SK-N-SH treated with all-trans-retinoic acid at 6 μM for 48 hours (cell line): ENCODE data around the gene PERM1.

Experiments used
- ATAC-seq: fragments of 200-7000 bp; cut with Tn5 transposase; 3 replicates; pipeline ENCODE4 v1.9.1; 2020; ENCODE audit warnings: mild to moderate bottlenecking, moderate library complexity
- BACH2 ChIP-seq: fragments of 250-450 bp; sonication (Bioruptor Pico); IDR thresholded peaks from 2 replicates; pipeline ENCODE4 v1.9.0; 2021; ENCODE audit warnings: mild to moderate bottlenecking, borderline replicate concordance
- CSDC2 ChIP-seq: fragments of 250-450 bp; sonication (Bioruptor Pico); IDR thresholded peaks from 2 replicates; pipeline ENCODE4 v1.5.0; 2020; ENCODE audit warnings: mild to moderate bottlenecking, moderate library complexity
- CSRNP3 ChIP-seq: fragments of 250-450 bp; sonication (Bioruptor Pico); IDR thresholded peaks from 2 replicates; pipeline ENCODE4 v1.5.1; 2021; ENCODE audit warnings: mild to moderate bottlenecking, moderate library complexity
- ESRRG ChIP-seq: fragments of 250-450 bp; sonication (Bioruptor Pico); IDR thresholded peaks from 2 replicates; pipeline ENCODE4 v1.6.1; 2021; ENCODE audit warnings: mild to moderate bottlenecking
- GLIS3 ChIP-seq: fragments of 250-450 bp; sonication (Bioruptor Pico); IDR thresholded peaks from 2 replicates; pipeline ENCODE4 v1.5.0; 2020; ENCODE audit warnings: mild to moderate bottlenecking, moderate library complexity
- ISL1 ChIP-seq: fragments of 250-450 bp; sonication (Bioruptor Pico); IDR thresholded peaks from 2 replicates; pipeline ENCODE4 v2.1.2; 2022; ENCODE audit warnings: mild to moderate bottlenecking, moderate library complexity
- PPARA ChIP-seq: fragments of 250-450 bp; sonication (Bioruptor Pico); IDR thresholded peaks from 2 replicates; pipeline ENCODE4 v1.5.0; 2020; ENCODE audit warnings: mild to moderate bottlenecking, borderline replicate concordance
- RARB ChIP-seq: fragments of 250-450 bp; sonication (Bioruptor Pico); IDR thresholded peaks from 2 replicates; pipeline ENCODE4 v1.8.0; 2021; ENCODE audit warnings: mild to moderate bottlenecking, moderate library complexity
- SNAI2 ChIP-seq: fragments of 250-450 bp; sonication (Bioruptor Pico); IDR thresholded peaks from 2 replicates; pipeline ENCODE4 v1.5.0; 2020; ENCODE audit warnings: mild to moderate bottlenecking, moderate library complexity
- TCF4 ChIP-seq: fragments of 250-450 bp; sonication (Bioruptor Pico); IDR thresholded peaks from 2 replicates; pipeline ENCODE4 v1.8.0; 2021; ENCODE audit warnings: mild to moderate bottlenecking, moderate library complexity, borderline replicate concordance
- TOX ChIP-seq: fragments of 250-450 bp; sonication (Bioruptor Pico); IDR thresholded peaks from 2 replicates; pipeline ENCODE4 v1.8.0; 2021; ENCODE audit warnings: mild to moderate bottlenecking, moderate library complexity, borderline replicate concordance
- ZFP3 ChIP-seq: fragments of 250-450 bp; sonication (Bioruptor Pico); IDR thresholded peaks from 2 replicates; pipeline ENCODE4 v1.5.0; 2020; ENCODE audit warnings: mild to moderate bottlenecking, moderate library complexity
- ZFP30 ChIP-seq: fragments of 450-650 bp; formaldehyde crosslinking; IDR thresholded peaks from 2 replicates; pipeline ENCODE4 v1.5.0; 2022; ENCODE audit warnings: mild to moderate bottlenecking, moderate library complexity
- ZNF565 ChIP-seq: fragments of 450-650 bp; formaldehyde crosslinking; conservative IDR thresholded peaks from 2 replicates; pipeline ENCODE4 v1.5.0; 2020; ENCODE audit warnings: low read depth, mild to moderate bottlenecking, moderate library complexity
- ZNF70 ChIP-seq: fragments of 450-650 bp; formaldehyde crosslinking; IDR thresholded peaks from 2 replicates; pipeline ENCODE4 v1.5.0; 2020; ENCODE audit warnings: mild to moderate bottlenecking, moderate library complexity
- ZNF8 ChIP-seq: fragments of 450-650 bp; formaldehyde crosslinking; IDR thresholded peaks from 2 replicates; pipeline ENCODE4 v1.5.0; 2020; ENCODE audit warnings: mild to moderate bottlenecking, moderate library complexity
- TF ChIP-seq, protein P1 (sequence below): fragments of 250-450 bp; sonication (Bioruptor Pico); IDR thresholded peaks from 2 replicates; pipeline ENCODE4 v1.8.0; 2021; ENCODE audit warnings: low read depth, mild to moderate bottlenecking, moderate library complexity, borderline replicate concordance
- TF ChIP-seq, protein P2 (sequence below): fragments of 250-450 bp; sonication (Bioruptor Pico); IDR thresholded peaks from 2 replicates; pipeline ENCODE4 v1.8.0; 2020; ENCODE audit warnings: mild to moderate bottlenecking, moderate library complexity, borderline replicate concordance
- TF ChIP-seq, protein P3 (sequence below): fragments of 250-450 bp; sonication (Bioruptor Pico); IDR thresholded peaks from 2 replicates; pipeline ENCODE4 v1.5.0; 2020; ENCODE audit warnings: mild to moderate bottlenecking, moderate library complexity

The PERM1 gene

GRCh38 chr1:935751-936231 lies 46.1 kb downstream of the PERM1 start:
- TF ChIP-seq TCF4 (CRISPR knock-in tag) = no peak
- TF ChIP-seq CSDC2 (CRISPR knock-in tag) = no peak
- TF ChIP-seq BACH2 = no peak
- TF ChIP-seq PPARA (CRISPR knock-in tag) = no peak
- TF ChIP-seq GLIS3 = no peak
- TF ChIP-seq ESRRG (CRISPR knock-in tag) = no peak
- TF ChIP-seq, protein P1, sequence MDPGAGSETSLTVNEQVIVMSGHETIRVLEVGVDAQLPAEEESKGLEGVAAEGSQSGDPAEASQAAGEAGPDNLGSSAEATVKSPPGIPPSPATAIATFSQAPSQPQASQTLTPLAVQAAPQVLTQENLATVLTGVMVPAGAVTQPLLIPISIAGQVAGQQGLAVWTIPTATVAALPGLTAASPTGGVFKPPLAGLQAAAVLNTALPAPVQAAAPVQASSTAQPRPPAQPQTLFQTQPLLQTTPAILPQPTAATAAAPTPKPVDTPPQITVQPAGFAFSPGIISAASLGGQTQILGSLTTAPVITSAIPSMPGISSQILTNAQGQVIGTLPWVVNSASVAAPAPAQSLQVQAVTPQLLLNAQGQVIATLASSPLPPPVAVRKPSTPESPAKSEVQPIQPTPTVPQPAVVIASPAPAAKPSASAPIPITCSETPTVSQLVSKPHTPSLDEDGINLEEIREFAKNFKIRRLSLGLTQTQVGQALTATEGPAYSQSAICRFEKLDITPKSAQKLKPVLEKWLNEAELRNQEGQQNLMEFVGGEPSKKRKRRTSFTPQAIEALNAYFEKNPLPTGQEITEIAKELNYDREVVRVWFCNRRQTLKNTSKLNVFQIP (CRISPR knock-in tag) = no peak
- TF ChIP-seq ISL1 (CRISPR knock-in tag) = no peak
- TF ChIP-seq ZFP3 = no peak
- TF ChIP-seq TOX (CRISPR knock-in tag) = no peak
- TF ChIP-seq ZFP30 = no peak
- no peak for TF ChIP-seq CSRNP3 (CRISPR knock-in tag)
- TF ChIP-seq, protein P2, sequence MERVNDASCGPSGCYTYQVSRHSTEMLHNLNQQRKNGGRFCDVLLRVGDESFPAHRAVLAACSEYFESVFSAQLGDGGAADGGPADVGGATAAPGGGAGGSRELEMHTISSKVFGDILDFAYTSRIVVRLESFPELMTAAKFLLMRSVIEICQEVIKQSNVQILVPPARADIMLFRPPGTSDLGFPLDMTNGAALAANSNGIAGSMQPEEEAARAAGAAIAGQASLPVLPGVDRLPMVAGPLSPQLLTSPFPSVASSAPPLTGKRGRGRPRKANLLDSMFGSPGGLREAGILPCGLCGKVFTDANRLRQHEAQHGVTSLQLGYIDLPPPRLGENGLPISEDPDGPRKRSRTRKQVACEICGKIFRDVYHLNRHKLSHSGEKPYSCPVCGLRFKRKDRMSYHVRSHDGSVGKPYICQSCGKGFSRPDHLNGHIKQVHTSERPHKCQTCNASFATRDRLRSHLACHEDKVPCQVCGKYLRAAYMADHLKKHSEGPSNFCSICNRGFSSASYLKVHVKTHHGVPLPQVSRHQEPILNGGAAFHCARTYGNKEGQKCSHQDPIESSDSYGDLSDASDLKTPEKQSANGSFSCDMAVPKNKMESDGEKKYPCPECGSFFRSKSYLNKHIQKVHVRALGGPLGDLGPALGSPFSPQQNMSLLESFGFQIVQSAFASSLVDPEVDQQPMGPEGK = no peak
- ATAC-seq = no peak

- ATAC-seq = no peak
- TF ChIP-seq ZFP30 (no peak), ZNF565 (no peak), ZNF70 (CRISPR knock-in tag) (no peak), TCF4 (CRISPR knock-in tag) (no peak), PPARA (CRISPR knock-in tag) (no peak), RARB (CRISPR knock-in tag) (no peak)
- TF ChIP-seq, protein P1 (CRISPR knock-in tag) = no peak
- TF ChIP-seq, protein P3, sequence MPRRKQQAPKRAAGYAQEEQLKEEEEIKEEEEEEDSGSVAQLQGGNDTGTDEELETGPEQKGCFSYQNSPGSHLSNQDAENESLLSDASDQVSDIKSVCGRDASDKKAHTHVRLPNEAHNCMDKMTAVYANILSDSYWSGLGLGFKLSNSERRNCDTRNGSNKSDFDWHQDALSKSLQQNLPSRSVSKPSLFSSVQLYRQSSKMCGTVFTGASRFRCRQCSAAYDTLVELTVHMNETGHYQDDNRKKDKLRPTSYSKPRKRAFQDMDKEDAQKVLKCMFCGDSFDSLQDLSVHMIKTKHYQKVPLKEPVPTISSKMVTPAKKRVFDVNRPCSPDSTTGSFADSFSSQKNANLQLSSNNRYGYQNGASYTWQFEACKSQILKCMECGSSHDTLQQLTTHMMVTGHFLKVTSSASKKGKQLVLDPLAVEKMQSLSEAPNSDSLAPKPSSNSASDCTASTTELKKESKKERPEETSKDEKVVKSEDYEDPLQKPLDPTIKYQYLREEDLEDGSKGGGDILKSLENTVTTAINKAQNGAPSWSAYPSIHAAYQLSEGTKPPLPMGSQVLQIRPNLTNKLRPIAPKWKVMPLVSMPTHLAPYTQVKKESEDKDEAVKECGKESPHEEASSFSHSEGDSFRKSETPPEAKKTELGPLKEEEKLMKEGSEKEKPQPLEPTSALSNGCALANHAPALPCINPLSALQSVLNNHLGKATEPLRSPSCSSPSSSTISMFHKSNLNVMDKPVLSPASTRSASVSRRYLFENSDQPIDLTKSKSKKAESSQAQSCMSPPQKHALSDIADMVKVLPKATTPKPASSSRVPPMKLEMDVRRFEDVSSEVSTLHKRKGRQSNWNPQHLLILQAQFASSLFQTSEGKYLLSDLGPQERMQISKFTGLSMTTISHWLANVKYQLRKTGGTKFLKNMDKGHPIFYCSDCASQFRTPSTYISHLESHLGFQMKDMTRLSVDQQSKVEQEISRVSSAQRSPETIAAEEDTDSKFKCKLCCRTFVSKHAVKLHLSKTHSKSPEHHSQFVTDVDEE (CRISPR knock-in tag) = no peak
These were observed 46.7 kb downstream of the PERM1 start for GRCh38 chr1:934991-935750.

GRCh38 chr1:933603-933940 lies 48.3 kb downstream of the PERM1 start:
- no peak for ATAC-seq
- TF ChIP-seq SNAI2 (CRISPR knock-in tag) (no peak), ZNF8 (CRISPR knock-in tag) (no peak), ISL1 (CRISPR knock-in tag) (no peak)
